ENCODE data around the gene LSAMP. TPM values are rescaled to one million over a fixed set of nuclear protein-coding genes. Genes with fewer than 3 reads are reported as not detected.

Gene LSAMP
- total and polyA plus RNA-seq, 2 of the 4 experiments (the other 2 are of a cell fraction): 7.9 to 8.0 TPM

DNA sequence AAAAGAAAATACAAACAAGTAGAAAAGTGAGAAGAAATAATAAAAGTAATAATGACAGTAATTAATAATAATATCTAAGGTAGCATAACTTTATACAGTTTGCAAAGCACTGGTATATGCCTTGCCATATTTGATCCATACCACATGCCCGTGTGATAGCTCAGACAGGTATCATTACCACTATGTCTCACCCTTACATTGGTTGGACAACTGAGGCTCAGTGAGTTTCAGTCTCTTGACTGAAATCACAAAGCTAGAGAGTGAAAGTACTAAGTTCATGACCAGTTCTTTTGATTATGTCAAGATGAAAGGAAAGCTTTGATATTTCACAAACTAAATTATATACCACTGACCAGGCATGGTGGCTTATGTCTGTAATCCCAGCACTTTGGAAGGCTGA lies 413.1 kb downstream of the LSAMP start:
- H2BK20ac ChIP-seq (ENCODE audit: low read depth, low read length): no peak overlapping the region
- DNase-seq (no peak), ATAC-seq (ENCODE audit: low read depth) (no peak)
- H3K27ac ChIP-seq (ENCODE audit: insufficient read depth, low read length): no peak overlapping the region
- no CpG with 5 or more reads among the region's 1 CpG for WGBS, 2 experiments (ENCODE audit: extremely low coverage in 2 of 2, insufficient read length in 1 of 2)
- H3K56ac ChIP-seq (ENCODE audit: extremely low read depth, insufficient read depth, low read length): no peak overlapping the region
- no peaks in the 10 kb centered on the region for H3K79me1 ChIP-seq (ENCODE audit: low read depth in 1 of 2, low read length in 2 of 2)
- no peak overlapping the region for H4K91ac ChIP-seq (ENCODE audit: insufficient read depth, low read depth, low read length)
- no peaks in the 10 kb centered on the region for H3K9me3 ChIP-seq (ENCODE audit: control insufficient read depth, insufficient read depth, low read length)
- no peak overlapping the region for H3K23ac ChIP-seq (ENCODE audit: low read depth, low read length)
- H4K8ac ChIP-seq (ENCODE audit: low read depth in 2 of 2, low read length in 2 of 2): no peak overlapping the region
- no peak overlapping the region for H2AK5ac ChIP-seq (ENCODE audit: low read depth, low read length)
- H2BK15ac ChIP-seq (ENCODE audit: low read depth, low read length): no peak overlapping the region
- no peaks in the 10 kb centered on the region; the same call in 1 of the 2 replicates for H3K4me1 ChIP-seq (ENCODE audit: control insufficient read depth, insufficient read depth, low read length)
- BruUV-seq (replicated peaks): no TSS peak
- in situ Hi-C loops (cut with MboI; ENCODE audit: low sequenced_read_pairs) (no loop called here), intact Hi-C loops (cut with micrococcal nuclease) (no loop called here), dilution Hi-C loops (cut with HindIII; ENCODE audit: low sequenced_read_pairs, unreplicated experiment) (no loop called here)
- H2AK9ac ChIP-seq (replicated peaks; ENCODE audit: low read depth, low read length, poor library complexity): no peak overlapping the region
- no peaks in the 10 kb centered on the region for H3K27me3 ChIP-seq (ENCODE audit: control insufficient read depth, insufficient read depth, low read length)
- no peak overlapping the region for H3K14ac ChIP-seq (replicated peaks; ENCODE audit: low read depth, low read length)
- no peak overlapping the region for H4K5ac ChIP-seq (ENCODE audit: low read depth, low read length)
- H3K9me1 ChIP-seq (ENCODE audit: insufficient read depth, low read length): no peaks in the 10 kb centered on the region
- H3K4me3 ChIP-seq (ENCODE audit: insufficient read depth, low read depth, low read length): no peak overlapping the region
- ChIA-PET POLR2A (ENCODE audit: unreplicated experiment) (no interaction called here), CTCF (no interaction called here)
- H4K20me1 ChIP-seq (ENCODE audit: insufficient read depth, low read length): no peaks in the 10 kb centered on the region
- no peak overlapping the region for H3K18ac ChIP-seq (ENCODE audit: low read depth, low read length)
- no peaks in the 10 kb centered on the region for H3K36me3 ChIP-seq (ENCODE audit: control insufficient read depth, insufficient read depth, low read length)
- H2BK120ac ChIP-seq (ENCODE audit: low read depth, low read length): no peak overlapping the region
- no peak overlapping the region for H3K9ac ChIP-seq (ENCODE audit: low read depth, low read length)
- H2BK5ac ChIP-seq (ENCODE audit: low read depth, low read length, poor library complexity, severe bottlenecking): no peak overlapping the region
- H3K4ac ChIP-seq (ENCODE audit: low read depth, low read length): no peak overlapping the region
- H3K4me2 ChIP-seq (ENCODE audit: low read depth, low read length): no peak overlapping the region
- no peak overlapping the region for H2AFZ ChIP-seq (replicated peaks; ENCODE audit: low read length, poor library complexity)
- no peak for TF ChIP-seq RCOR1 (IDR thresholded peaks at IDR 0.05; ENCODE audit: insufficient replicate concordance, low read length)
- no peak for TF ChIP-seq MXI1 (IDR thresholded peaks at IDR 0.05; ENCODE audit: borderline replicate concordance, low read depth, low read length)
- no peak for TF ChIP-seq FOS (IDR thresholded peaks at IDR 0.05; ENCODE audit: low read depth, low read length)
- TF ChIP-seq MAFK (IDR thresholded peaks at IDR 0.05; ENCODE audit: low read depth, low read length): no peak
- no peak for TF ChIP-seq NFE2L2 (IDR thresholded peaks at IDR 0.05; ENCODE audit: low read depth, low read length)
- TF ChIP-seq, protein P1, sequence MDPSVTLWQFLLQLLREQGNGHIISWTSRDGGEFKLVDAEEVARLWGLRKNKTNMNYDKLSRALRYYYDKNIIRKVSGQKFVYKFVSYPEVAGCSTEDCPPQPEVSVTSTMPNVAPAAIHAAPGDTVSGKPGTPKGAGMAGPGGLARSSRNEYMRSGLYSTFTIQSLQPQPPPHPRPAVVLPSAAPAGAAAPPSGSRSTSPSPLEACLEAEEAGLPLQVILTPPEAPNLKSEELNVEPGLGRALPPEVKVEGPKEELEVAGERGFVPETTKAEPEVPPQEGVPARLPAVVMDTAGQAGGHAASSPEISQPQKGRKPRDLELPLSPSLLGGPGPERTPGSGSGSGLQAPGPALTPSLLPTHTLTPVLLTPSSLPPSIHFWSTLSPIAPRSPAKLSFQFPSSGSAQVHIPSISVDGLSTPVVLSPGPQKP (IDR thresholded peaks at IDR 0.05; ENCODE audit: borderline replicate concordance, low read depth, low read length): no peak
